Measurements from ENCODE around the gene LRRC75B. TPM values are rescaled to one million over a fixed set of nuclear protein-coding genes. Genes with fewer than 3 reads are reported as not detected.
"Not testable (repeated sequence)": the region's sequence is repeated elsewhere in the genome, so short reads cannot be mapped to it uniquely, and the experiment has no call there.

The LRRC75B gene
- polyA plus RNA-seq, 1 donor from 2014 or later: 0.63 TPM

GRCh38 chr22:24555165-24556039 lies 37.5 kb downstream of the LRRC75B start, which contains the start of gene SNRPD3:
Gene SNRPD3 (plus strand): TSS chr22:24555999. CDS start chr22:24557675, 1,676 bp downstream.
- Mint-ChIP-seq H3K27ac (peak within 1 kb of the TSS; percentile 95 to 98 (median 98)), H3K4me1 (peaks cover 47 to 66% (median 57%) of the 10 kb centered on the region in 3 donors), H3K27me3 (no peaks in the 10 kb centered on the region)

DNA sequence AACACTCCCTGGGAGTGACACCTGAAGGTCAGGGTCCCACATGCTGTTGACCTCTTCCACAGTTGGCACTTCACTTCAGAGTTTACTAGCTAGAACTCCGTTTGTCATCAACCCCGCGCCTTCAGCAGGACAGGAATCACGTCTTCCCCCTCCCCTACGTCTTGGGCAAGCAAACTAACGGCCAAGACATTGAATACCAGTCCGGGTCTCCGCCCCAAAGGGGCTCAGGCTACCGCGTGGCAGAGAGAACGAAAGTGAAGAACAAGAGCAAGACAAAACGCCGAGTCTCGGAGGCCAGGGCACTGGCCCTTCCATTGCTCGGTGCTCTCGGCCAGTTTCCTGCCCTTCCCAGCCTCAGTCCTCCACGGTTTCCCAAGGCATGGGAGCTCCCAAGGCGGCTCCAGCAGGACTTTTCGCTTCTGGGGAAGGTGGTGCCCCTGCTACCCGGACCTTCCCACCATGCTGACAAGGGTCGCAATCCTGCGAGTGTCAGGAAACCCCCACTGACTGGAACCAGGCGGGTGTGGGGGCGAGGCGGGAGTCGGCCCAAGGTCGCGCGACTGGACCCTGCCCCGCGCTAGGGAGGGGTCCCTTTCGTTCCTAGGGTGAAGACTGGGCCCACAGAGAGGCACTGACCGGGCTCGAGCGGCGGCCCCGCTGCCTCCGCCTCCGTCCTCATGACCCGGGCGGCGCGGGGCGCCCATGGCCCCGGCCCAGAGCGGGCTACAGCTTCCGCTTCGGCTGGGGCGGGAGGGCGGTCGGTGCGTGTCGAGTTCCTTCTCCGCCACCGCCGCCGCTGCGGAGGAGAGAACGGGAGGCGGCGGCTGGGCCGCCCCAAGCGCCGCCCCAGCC lies 38.3 kb downstream of the LRRC75B start, which contains the start of gene GUCD1:
Gene GUCD1 (minus strand): TSS at position 826 of the 852 bp plus-strand sequence. CDS start 147 bp downstream, at position 679.
- Mint-ChIP-seq H3K4me1 (peaks cover 47 to 67% (median 58%) of the 10 kb centered on the region in 3 donors), H3K4me3 (peak within 1 kb of the TSS; percentile 97 to 100 (median 98)), H3K36me3 (no peaks in the 10 kb centered on the region), H3K27ac (peak within 1 kb of the TSS; percentile 95 to 98 (median 98)), H3K9me3 (no peaks in the 10 kb centered on the region), H3K27me3 (no peaks in the 10 kb centered on the region)

More at GRCh38 chr22:24555165-24556039, 37.5 kb downstream of the LRRC75B start, which contains the start of gene SNRPD3:
- Mint-ChIP-seq H3K9me3 (no peaks in the 10 kb centered on the region), H3K36me3 (no peaks in the 10 kb centered on the region), H3K4me3 (peak within 1 kb of the TSS; percentile 97 to 100 (median 98))

DNA sequence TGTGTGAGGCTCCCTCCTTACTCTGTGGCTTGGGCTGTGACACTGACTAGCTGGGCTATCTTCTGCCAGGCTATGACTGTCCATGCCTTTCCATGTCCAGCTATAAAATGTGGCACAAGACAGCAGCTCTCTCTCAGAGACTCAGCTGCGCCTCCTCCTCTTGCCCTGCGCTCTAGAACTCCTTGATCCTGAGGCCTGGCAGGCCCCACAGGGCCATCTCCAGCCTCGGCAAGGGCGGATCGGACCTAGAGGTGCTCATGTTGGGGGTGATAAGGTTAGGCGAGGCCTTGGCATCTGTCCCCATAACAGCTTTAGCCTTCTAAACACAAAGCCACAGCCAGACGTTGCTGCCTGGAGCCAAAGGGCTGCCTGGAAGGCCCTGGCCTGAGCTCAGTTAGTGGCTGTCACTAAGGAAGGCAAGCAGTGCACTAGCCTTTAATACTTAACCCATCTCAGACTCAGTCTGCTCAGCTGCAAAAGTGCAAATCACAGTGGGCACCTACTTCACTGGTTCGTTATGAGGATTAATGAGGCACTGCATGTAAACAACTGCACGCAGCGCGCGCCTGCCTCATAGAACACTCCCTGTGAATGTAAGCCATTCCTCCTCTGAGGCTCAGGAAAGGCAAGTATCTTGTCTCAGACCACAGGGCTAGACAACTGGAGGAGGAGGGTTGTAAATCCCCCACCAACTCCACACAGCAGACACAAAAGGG lies 39.1 kb downstream of the LRRC75B start:
- H3K4me1 Mint-ChIP-seq: peaks cover 39 to 60% (median 55%) of the 10 kb centered on the region in 3 donors
- H3K4me3 Mint-ChIP-seq: peak overlapping the region; percentile 97 to 100 (median 98)
- no peaks in the 10 kb centered on the region for H3K27me3 Mint-ChIP-seq
- peak overlapping the region; percentile 79 to 98 (median 95) for H3K27ac Mint-ChIP-seq
- no peaks in the 10 kb centered on the region for H3K36me3 Mint-ChIP-seq
- no peaks in the 10 kb centered on the region for H3K9me3 Mint-ChIP-seq

- H3K36me3 Mint-ChIP-seq: not testable (repeated sequence)
These were observed 40.2 kb downstream of the LRRC75B start for GRCh38 chr22:24552503-24553286.

GRCh38 chr22:24550902-24551435 lies 41.9 kb downstream of the LRRC75B start:
- Mint-ChIP-seq H3K4me3 (peak overlapping the region; percentile 38 to 100 (median 94)), H3K36me3 (peaks cover 2% of the 10 kb centered on the region), H3K27ac (peak overlapping the region; percentile 3 to 69 (median 62)), H3K27me3 (no peaks in the 10 kb centered on the region), H3K9me3 (no peaks in the 10 kb centered on the region), H3K4me1 (peaks cover 28 to 44% (median 44%) of the 10 kb centered on the region in 3 donors)

More at GRCh38 chr22:24552503-24553286, 40.2 kb downstream of the LRRC75B start:
- not testable (repeated sequence) for H3K9me3 Mint-ChIP-seq, H3K27me3 Mint-ChIP-seq
- peak overlapping the region; percentile 11 to 95 (median 79) for H3K27ac Mint-ChIP-seq
- H3K4me3 Mint-ChIP-seq: peak overlapping the region; percentile 97 to 100 (median 98)
- H3K4me1 Mint-ChIP-seq: peaks cover 29 to 54% (median 52%) of the 10 kb centered on the region in 3 donors

DNA sequence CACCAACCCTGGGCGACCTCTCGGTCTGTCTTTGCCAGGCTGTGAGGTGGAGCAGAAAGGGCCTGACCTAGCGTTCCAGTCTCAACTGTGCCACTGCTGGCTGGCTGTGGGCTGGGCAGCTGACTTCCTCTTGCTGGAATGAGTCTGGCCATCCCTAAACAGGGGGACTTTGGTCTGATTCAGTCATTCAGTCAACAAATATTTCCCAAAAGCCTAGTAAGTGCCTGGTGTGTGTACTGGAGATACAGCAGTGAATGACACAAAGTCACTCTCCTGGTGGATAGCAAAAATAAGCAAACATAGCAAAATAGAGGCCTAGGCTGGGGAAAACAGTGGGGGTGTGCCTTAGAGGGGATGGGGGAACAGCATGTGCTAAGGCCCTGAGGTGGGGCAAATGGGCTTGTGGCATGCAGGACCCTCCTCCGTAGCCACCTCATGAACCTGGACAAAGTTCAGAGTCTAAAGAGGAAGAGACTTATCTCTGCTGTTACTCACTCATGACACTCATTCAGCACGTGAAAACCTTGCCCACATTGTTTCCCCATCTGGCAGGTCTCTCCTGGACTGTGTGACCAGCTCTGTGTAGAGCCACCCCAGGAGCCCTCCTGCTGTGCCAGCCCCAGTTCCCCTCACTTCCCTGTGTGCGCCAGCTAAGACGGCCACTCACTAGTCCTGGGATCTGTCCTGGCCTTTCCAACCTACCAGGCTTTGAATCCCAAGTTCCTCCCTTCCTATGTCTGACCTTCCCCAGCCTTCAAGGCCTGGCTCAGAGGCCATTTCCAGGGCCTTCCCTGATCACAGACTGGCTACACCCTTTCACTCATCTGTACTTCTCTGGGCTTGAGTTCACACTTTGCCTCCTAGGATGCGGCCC lies 42.6 kb downstream of the LRRC75B start:
- H3K27me3 Mint-ChIP-seq: no peaks in the 10 kb centered on the region

GRCh38 chr22:24548812-24549211 lies 44.1 kb downstream of the LRRC75B start:
- no peaks in the 10 kb centered on the region for H3K27me3 Mint-ChIP-seq
- H3K27ac Mint-ChIP-seq: peak overlapping the region in 2 of 3 donors; percentile 28 to 53
- peaks cover 2% of the 10 kb centered on the region for H3K36me3 Mint-ChIP-seq
- H3K9me3 Mint-ChIP-seq: no peaks in the 10 kb centered on the region
- H3K4me1 Mint-ChIP-seq: peaks cover 24 to 41% (median 41%) of the 10 kb centered on the region in 3 donors
- H3K4me3 Mint-ChIP-seq: peak overlapping the region in 3 of 4 donors; percentile 32 to 65 (median 60)

More for the DNA sequence above, 42.6 kb downstream of the LRRC75B start:
- H3K4me1 Mint-ChIP-seq: peaks cover 27 to 41% (median 41%) of the 10 kb centered on the region in 3 donors
- no peaks in the 10 kb centered on the region for H3K9me3 Mint-ChIP-seq
- peak overlapping the region in 3 of 4 donors; percentile 70 to 89 (median 85) for H3K4me3 Mint-ChIP-seq
- H3K27ac Mint-ChIP-seq: peak overlapping the region in 2 of 3 donors; percentile 62 to 69
- peaks cover 2% of the 10 kb centered on the region for H3K36me3 Mint-ChIP-seq

DNA sequence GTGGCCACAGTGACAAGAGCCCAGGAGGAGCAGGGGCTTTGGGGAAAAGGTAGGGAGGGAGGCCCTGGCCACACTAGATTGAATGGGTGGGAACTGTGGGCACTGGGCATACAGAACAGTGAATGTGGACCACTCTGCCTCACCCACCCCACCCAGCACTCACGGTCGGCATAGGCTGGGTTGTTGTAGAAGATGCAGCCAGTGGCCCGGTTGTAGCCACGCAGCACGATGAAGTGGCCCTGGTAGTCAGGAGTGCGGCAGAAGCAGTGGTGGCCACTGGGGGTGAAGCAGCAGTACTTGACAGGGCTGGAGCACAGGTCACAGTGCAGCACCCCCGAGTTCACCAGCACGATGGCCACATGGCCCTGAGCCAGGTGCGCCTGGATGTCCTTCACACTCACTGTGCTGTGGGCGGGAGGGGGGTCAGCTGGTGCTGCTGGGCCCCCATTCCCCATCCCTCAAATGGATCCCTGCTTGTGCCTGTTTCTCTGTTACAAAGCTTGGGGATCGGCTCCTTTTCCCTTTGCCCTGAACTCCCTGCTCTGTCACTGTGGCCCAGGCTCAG lies 49.1 kb downstream of the LRRC75B start:
- H3K4me3 Mint-ChIP-seq: peak overlapping the region in 1 of 4 donors; percentile 70
- H3K27ac Mint-ChIP-seq: no peak overlapping the region
- H3K27me3 Mint-ChIP-seq: no peaks in the 10 kb centered on the region
- peaks cover 9% of the 10 kb centered on the region for H3K36me3 Mint-ChIP-seq
- H3K4me1 Mint-ChIP-seq: peaks cover 7 to 16% (median 12%) of the 10 kb centered on the region in 3 donors
- H3K9me3 Mint-ChIP-seq: no peaks in the 10 kb centered on the region

DNA sequence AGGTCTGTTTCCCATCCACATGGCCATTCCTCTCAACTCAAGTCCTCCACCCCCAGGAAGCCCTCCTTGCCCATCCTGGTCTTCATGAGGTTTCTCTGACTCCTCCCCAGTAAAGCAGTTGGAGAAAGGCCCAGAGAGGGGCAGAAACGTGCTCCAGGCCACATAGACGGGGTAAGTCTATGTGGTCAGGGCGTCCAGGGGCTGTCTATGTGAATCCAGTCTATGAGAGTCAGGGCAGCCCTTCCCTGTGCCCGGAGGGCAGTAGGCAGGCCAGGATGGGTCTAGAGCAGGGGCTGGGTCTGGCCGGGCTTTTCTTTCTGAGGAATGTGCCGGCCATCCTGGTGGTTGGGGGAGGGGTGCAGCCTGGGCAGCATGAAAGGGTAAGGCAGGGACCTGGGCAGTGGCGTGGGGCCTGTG lies 49.7 kb downstream of the LRRC75B start:
- Mint-ChIP-seq H3K27ac (peak overlapping the region in 1 of 3 donors; percentile 28), H3K4me3 (peak overlapping the region in 1 of 4 donors; percentile 70), H3K27me3 (no peaks in the 10 kb centered on the region), H3K36me3 (peaks cover 9% of the 10 kb centered on the region), H3K4me1 (peaks cover 4 to 12% (median 11%) of the 10 kb centered on the region in 3 donors), H3K9me3 (no peaks in the 10 kb centered on the region)

DNA sequence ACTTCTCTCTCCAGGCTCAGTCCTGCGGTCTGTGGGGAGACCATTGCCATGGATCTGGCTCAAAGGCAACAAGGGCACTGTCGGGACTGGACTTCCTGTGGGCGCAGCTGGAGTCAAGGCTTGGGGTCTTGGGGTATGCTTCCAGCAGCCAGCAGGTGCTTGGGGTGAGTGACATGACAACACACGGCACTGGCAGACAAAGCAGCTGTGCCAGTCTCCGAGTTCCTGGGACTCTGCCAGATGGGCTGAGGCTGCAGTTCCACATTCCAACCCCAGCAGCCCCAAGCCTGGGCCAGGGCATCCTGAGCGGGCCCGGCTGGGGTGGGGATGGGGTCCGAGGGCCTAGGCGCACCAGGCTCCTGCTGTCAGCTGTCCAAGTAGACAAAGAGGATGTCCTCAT lies 50.2 kb downstream of the LRRC75B start:
- Mint-ChIP-seq H3K4me3 (no peak overlapping the region), H3K4me1 (peaks cover 2 to 12% (median 11%) of the 10 kb centered on the region in 3 donors), H3K36me3 (peaks cover 10% of the 10 kb centered on the region), H3K27ac (peak overlapping the region in 2 of 3 donors; percentile 35 to 53), H3K9me3 (no peaks in the 10 kb centered on the region), H3K27me3 (no peaks in the 10 kb centered on the region)

DNA sequence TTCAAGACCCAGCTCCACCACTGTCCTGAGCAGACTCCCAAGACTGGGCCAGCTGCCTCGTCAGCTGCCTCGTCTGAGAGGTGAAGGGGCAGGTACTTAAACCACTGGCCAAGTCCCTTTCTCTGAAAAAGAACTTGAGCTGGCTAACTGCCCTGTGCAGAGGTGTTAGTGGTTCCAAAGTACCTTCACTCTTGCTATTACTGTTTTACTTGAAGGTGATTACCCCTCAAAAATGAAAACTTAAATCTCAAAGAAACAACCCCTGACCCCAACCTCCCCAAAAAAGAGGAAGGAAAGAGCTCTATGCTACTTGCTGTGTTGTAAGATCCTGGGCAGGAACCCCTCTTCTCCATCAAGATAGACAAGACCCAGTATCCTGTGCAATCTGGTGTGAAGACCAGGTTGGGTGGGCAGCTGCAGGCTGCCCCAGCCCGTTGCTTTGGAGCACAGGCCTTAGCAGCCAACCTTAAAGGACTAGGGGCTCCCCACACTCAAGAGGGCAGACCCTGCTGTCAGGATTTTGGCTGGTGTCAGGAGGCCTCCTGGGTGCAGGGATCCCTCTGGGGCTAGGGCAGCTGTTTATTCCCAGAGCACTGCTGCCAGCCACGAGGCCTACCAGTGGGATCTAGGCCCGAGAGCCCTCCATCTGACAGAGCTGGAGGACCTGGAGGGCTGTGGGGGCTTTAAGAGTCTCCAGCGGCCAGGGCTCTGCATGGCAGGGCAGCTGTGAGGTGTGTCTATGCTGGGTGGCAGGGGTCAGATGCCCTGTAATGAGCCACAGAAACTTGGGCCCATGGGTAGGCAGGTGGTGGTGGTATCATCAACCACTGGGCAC lies 51.0 kb downstream of the LRRC75B start:
- Mint-ChIP-seq H3K36me3 (peaks cover 10% of the 10 kb centered on the region), H3K4me1 (peaks cover 2 to 9% (median 9%) of the 10 kb centered on the region in 3 donors), H3K27ac (peak overlapping the region; percentile 35 to 53 (median 50)), H3K27me3 (no peaks in the 10 kb centered on the region), H3K4me3 (no peak overlapping the region), H3K9me3 (no peaks in the 10 kb centered on the region)
